Measurements from ENCODE around the gene TLE7. TPM values are rescaled to one million over a fixed set of nuclear protein-coding genes. Genes with fewer than 3 reads are reported as not detected.

TLE7 gene
- total and polyA plus RNA-seq, 2 experiments from 2014 or later, result 0.44 to 2.5 TPM

DNA sequence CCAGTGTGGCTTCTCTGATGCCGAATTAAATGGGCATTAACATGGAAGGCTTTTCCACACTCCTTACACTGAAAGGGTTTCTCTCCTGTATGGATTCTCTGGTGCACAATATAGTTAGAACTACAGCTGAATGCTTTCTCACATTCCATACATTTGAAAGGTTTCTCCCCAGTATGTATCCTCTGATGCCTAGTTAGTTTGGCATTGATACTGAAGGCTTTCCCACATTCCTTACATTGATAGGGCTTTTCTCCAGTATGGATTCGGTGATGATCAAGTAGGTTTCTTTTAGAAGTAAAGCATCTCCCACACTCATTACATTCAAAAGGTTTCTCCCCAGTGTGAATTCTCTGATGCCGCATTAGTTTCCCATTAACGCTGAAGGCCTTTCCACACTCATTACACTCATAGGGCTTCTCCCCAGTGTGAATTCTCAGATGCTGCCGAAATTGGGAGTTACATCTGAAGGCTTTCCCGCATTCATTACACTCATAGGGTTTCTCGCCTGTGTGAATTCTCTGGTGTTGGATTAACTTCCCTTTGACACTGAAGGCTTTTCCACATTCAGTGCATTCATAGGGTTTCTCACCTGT lies 6.5 kb upstream of the TLE7 start (continued):
- TF ChIP-seq, protein P1, sequence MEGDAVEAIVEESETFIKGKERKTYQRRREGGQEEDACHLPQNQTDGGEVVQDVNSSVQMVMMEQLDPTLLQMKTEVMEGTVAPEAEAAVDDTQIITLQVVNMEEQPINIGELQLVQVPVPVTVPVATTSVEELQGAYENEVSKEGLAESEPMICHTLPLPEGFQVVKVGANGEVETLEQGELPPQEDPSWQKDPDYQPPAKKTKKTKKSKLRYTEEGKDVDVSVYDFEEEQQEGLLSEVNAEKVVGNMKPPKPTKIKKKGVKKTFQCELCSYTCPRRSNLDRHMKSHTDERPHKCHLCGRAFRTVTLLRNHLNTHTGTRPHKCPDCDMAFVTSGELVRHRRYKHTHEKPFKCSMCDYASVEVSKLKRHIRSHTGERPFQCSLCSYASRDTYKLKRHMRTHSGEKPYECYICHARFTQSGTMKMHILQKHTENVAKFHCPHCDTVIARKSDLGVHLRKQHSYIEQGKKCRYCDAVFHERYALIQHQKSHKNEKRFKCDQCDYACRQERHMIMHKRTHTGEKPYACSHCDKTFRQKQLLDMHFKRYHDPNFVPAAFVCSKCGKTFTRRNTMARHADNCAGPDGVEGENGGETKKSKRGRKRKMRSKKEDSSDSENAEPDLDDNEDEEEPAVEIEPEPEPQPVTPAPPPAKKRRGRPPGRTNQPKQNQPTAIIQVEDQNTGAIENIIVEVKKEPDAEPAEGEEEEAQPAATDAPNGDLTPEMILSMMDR (conservative IDR thresholded peaks at IDR 0.05; ENCODE audit: low read depth in 2 of 2), result no peak
- TF ChIP-seq POLR2AphosphoS5 (IDR thresholded peaks at IDR 0.05; ENCODE audit: low read depth) (no peak), ZNF331 (CRISPR knock-in tag; IDR thresholded peaks at IDR 0.05; ENCODE audit: low read depth) (no peak)

DNA sequence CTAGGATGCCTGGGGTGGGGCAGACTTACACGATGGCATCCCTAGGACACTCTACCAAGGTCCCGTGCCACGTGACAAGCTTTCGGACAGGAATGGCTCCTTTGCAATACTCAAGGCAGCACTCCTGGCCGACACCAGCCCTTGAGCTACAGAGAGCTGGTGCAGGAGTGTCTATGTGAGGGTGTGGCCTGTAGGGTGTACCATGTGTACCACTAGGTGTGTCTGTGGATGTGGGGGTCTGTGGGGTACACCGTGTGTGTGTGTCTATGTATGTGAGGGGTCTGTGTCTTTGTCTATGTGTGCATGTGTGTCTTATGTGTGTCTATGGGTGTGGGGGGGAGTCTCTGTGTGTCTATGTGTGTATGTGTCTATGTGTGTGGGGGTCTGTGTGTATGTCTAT lies 1.9 kb upstream of the TLE7 start:
- peaks cover 12% of the 10 kb centered on the region for H3K27me3 Mint-ChIP-seq (ENCODE audit: insufficient read depth, low read depth, poor library complexity)
- Histone ChIP-seq H3K4me3 (no peak overlapping the region), H3K27ac (ENCODE audit: low read depth) (no peak overlapping the region), H3F3A (replicated peaks; ENCODE audit: low read depth) (no peaks in the 10 kb centered on the region), H4K20me1 (replicated peaks; ENCODE audit: insufficient read depth) (no peaks in the 10 kb centered on the region), H3K36me3 (ENCODE audit: insufficient read depth) (peaks cover 13% of the 10 kb centered on the region), H3K4me2 (no peak overlapping the region), H3K9me2 (ENCODE audit: insufficient read depth) (no peaks in the 10 kb centered on the region), H3K4me1 (ENCODE audit: insufficient read depth) (no peaks in the 10 kb centered on the region), H3K79me2 (replicated peaks; ENCODE audit: insufficient read depth) (no peaks in the 10 kb centered on the region), H3K27me3 (ENCODE audit: insufficient read depth) (no peaks in the 10 kb centered on the region; the same call in 1 of the 2 replicates), H2AFZ (no peak overlapping the region)
- DNase-seq (ENCODE audit: low spot score) (no peak), ATAC-seq (no peak)
- no peaks in the 10 kb centered on the region for H3K4me1 Mint-ChIP-seq
- H3K27ac Mint-ChIP-seq, result no peak overlapping the region
- peaks cover 66% of the 10 kb centered on the region for H3K9me3 Mint-ChIP-seq
- peaks cover 29% of the 10 kb centered on the region for H3K36me3 Mint-ChIP-seq (ENCODE audit: low read depth)
- H3K4me3 Mint-ChIP-seq, result no peak overlapping the region
- TF ChIP-seq ZNF331 (CRISPR knock-in tag; IDR thresholded peaks at IDR 0.05; ENCODE audit: low read depth) (no peak), STAT1 (IDR thresholded peaks at IDR 0.05; ENCODE audit: unreplicated experiment) (no peak), JUNB (IDR thresholded peaks at IDR 0.05; ENCODE audit: unreplicated experiment) (no peak), ZNF114 (CRISPR knock-in tag; IDR thresholded peaks at IDR 0.05) (no peak), POLR2AphosphoS5 (IDR thresholded peaks at IDR 0.05; ENCODE audit: low read depth) (no peak), NANOG (IDR thresholded peaks at IDR 0.05; ENCODE audit: borderline replicate concordance) (no peak), CREB1 (CRISPR knock-in tag; IDR thresholded peaks at IDR 0.05; ENCODE audit: low read depth) (no peak), EZH2phosphoT487 (IDR thresholded peaks at IDR 0.05; ENCODE audit: unreplicated experiment) (no peak), EZH2 (IDR thresholded peaks at IDR 0.05; ENCODE audit: low read depth, unreplicated experiment) (no peak)
- TF ChIP-seq, protein P2, sequence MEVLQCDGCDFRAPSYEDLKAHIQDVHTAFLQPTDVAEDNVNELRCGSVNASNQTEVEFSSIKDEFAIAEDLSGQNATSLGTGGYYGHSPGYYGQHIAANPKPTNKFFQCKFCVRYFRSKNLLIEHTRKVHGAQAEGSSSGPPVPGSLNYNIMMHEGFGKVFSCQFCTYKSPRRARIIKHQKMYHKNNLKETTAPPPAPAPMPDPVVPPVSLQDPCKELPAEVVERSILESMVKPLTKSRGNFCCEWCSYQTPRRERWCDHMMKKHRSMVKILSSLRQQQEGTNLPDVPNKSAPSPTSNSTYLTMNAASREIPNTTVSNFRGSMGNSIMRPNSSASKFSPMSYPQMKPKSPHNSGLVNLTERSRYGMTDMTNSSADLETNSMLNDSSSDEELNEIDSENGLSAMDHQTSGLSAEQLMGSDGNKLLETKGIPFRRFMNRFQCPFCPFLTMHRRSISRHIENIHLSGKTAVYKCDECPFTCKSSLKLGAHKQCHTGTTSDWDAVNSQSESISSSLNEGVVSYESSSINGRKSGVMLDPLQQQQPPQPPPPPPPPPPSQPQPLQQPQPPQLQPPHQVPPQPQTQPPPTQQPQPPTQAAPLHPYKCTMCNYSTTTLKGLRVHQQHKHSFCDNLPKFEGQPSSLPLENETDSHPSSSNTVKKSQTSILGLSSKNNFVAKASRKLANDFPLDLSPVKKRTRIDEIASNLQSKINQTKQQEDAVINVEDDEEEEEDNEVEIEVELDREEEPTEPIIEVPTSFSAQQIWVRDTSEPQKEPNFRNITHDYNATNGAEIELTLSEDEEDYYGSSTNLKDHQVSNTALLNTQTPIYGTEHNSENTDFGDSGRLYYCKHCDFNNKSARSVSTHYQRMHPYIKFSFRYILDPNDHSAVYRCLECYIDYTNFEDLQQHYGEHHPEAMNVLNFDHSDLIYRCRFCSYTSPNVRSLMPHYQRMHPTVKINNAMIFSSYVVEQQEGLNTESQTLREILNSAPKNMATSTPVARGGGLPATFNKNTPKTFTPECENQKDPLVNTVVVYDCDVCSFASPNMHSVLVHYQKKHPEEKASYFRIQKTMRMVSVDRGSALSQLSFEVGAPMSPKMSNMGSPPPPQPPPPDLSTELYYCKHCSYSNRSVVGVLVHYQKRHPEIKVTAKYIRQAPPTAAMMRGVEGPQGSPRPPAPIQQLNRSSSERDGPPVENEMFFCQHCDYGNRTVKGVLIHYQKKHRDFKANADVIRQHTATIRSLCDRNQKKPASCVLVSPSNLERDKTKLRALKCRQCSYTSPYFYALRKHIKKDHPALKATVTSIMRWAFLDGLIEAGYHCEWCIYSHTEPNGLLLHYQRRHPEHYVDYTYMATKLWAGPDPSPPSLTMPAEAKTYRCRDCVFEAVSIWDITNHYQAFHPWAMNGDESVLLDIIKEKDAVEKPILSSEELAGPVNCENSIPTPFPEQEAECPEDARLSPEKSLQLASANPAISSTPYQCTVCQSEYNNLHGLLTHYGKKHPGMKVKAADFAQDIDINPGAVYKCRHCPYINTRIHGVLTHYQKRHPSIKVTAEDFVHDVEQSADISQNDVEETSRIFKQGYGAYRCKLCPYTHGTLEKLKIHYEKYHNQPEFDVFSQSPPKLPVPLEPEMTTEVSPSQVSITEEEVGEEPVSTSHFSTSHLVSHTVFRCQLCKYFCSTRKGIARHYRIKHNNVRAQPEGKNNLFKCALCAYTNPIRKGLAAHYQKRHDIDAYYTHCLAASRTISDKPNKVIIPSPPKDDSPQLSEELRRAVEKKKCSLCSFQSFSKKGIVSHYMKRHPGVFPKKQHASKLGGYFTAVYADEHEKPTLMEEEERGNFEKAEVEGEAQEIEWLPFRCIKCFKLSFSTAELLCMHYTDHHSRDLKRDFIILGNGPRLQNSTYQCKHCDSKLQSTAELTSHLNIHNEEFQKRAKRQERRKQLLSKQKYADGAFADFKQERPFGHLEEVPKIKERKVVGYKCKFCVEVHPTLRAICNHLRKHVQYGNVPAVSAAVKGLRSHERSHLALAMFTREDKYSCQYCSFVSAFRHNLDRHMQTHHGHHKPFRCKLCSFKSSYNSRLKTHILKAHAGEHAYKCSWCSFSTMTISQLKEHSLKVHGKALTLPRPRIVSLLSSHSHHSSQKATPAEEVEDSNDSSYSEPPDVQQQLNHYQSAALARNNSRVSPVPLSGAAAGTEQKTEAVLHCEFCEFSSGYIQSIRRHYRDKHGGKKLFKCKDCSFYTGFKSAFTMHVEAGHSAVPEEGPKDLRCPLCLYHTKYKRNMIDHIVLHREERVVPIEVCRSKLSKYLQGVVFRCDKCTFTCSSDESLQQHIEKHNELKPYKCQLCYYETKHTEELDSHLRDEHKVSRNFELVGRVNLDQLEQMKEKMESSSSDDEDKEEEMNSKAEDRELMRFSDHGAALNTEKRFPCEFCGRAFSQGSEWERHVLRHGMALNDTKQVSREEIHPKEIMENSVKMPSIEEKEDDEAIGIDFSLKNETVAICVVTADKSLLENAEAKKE (CRISPR knock-in tag; IDR thresholded peaks at IDR 0.05), result no peak
- TF ChIP-seq, protein P3, sequence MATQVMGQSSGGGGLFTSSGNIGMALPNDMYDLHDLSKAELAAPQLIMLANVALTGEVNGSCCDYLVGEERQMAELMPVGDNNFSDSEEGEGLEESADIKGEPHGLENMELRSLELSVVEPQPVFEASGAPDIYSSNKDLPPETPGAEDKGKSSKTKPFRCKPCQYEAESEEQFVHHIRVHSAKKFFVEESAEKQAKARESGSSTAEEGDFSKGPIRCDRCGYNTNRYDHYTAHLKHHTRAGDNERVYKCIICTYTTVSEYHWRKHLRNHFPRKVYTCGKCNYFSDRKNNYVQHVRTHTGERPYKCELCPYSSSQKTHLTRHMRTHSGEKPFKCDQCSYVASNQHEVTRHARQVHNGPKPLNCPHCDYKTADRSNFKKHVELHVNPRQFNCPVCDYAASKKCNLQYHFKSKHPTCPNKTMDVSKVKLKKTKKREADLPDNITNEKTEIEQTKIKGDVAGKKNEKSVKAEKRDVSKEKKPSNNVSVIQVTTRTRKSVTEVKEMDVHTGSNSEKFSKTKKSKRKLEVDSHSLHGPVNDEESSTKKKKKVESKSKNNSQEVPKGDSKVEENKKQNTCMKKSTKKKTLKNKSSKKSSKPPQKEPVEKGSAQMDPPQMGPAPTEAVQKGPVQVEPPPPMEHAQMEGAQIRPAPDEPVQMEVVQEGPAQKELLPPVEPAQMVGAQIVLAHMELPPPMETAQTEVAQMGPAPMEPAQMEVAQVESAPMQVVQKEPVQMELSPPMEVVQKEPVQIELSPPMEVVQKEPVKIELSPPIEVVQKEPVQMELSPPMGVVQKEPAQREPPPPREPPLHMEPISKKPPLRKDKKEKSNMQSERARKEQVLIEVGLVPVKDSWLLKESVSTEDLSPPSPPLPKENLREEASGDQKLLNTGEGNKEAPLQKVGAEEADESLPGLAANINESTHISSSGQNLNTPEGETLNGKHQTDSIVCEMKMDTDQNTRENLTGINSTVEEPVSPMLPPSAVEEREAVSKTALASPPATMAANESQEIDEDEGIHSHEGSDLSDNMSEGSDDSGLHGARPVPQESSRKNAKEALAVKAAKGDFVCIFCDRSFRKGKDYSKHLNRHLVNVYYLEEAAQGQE (IDR thresholded peaks at IDR 0.05; ENCODE audit: unreplicated experiment), result no peak

All from GM23338 (cell line).